PC-3 (cell line): ENCODE data around the gene ATF1. TPM values are rescaled to one million over a fixed set of nuclear protein-coding genes. Genes with fewer than 3 reads are reported as not detected.

ENCODE experiments used
- ATAC-seq: fragments of 200-7000 bp; cut with Tn5 transposase; 2 replicates; pipeline ENCODE4 v1.9.1; 2020; ENCODE audit warnings: mild to moderate bottlenecking, moderate library complexity
- BruUV-seq: library from RNA; stranded (reverse); fragments of 400-500 nt; replicated peaks from 2 replicates; lab custom pipeline; 2021; lab: Mats Ljungman, UMichigan
- CTCF ChIA-PET: fragments of 300-600 bp; sonication (Branson Sonifier 250); formaldehyde crosslinking; loops from one replicate; lab custom pipeline; 2022; ENCODE audit warnings: antibody characterized with exemption; lab: Charles Lee
- POLR2A ChIA-PET: fragments of 300-600 bp; sonication (Branson Sonifier 250); formaldehyde crosslinking; loops from one replicate; lab custom pipeline; 2022; ENCODE audit warnings: antibody characterized with exemption; ENCODE audit not compliant: unreplicated experiment; lab: Charles Lee
- DNase-seq: peaks from one replicate; pipeline ENCODE4 v3.0.0-alpha.2; 2015
- H2AFZ ChIP-seq: fragments of 300-600 bp; sonication (generic); 2 replicates; pipeline ENCODE4 v1.6.0; 2016; ENCODE audit warnings: antibody characterized with exemption, low read length
- H3F3A ChIP-seq: fragments of 300-600 bp; sonication (generic); one replicate; pipeline ENCODE4 v1.6.0; 2017; ENCODE audit warnings: antibody characterized with exemption, low read length, control low read depth, mild to moderate bottlenecking; ENCODE audit not compliant: unreplicated experiment
- H3K27ac ChIP-seq: fragments of 300-600 bp; sonication (generic); 2 replicates; pipeline ENCODE4 v1.5.1; 2016; ENCODE audit warnings: mild to moderate bottlenecking, low read length
- H3K27me3 ChIP-seq: fragments of 300-600 bp; sonication (generic); 2 replicates; pipeline ENCODE4 v1.6.1; 2016; ENCODE audit warnings: low read length, mixed read lengths
- H3K36me3 ChIP-seq: fragments of 300-600 bp; sonication (generic); 2 replicates; pipeline ENCODE4 v1.6.1; 2016; ENCODE audit warnings: low read depth, mixed run types, low read length, mixed read lengths
- H3K4me1 ChIP-seq: fragments of 300-600 bp; sonication (generic); 2 replicates; pipeline ENCODE4 v1.5.1; 2016; ENCODE audit warnings: low read length; ENCODE audit not compliant: insufficient read depth
- H3K4me2 ChIP-seq: fragments of 300-600 bp; sonication (generic); 2 replicates; pipeline ENCODE4 v1.6.0; 2016; ENCODE audit warnings: low read length
- H3K4me3 ChIP-seq: fragments of 300-600 bp; sonication (generic); 2 replicates; pipeline ENCODE4 v1.5.1; 2016; ENCODE audit warnings: mild to moderate bottlenecking, low read length, mixed read lengths
- H3K79me2 ChIP-seq: fragments of 300-600 bp; sonication (generic); 2 replicates; pipeline ENCODE4 v1.6.1; 2017; ENCODE audit warnings: low read length, mixed read lengths
- H3K9ac ChIP-seq: fragments of 300-600 bp; sonication (generic); 2 replicates; pipeline ENCODE4 v1.6.0; 2016; ENCODE audit warnings: mild to moderate bottlenecking, low read length
- H3K9me2 ChIP-seq: fragments of 300-600 bp; sonication (generic); replicated peaks from 2 replicates; pipeline ENCODE4 v1.6.1; 2016; ENCODE audit warnings: mixed run types, low read length, mixed read lengths
- H3K9me3 ChIP-seq: fragments of 300-600 bp; sonication (generic); 2 replicates; pipeline ENCODE4 v1.6.1; 2016; ENCODE audit warnings: low read length, mixed read lengths
- H4K20me1 ChIP-seq: fragments of 300-600 bp; sonication (generic); 2 replicates; pipeline ENCODE4 v1.6.1; 2016; ENCODE audit warnings: low read length, mixed read lengths
- CTCF ChIP-seq: fragments of 300-600 bp; sonication (generic); conservative IDR thresholded peaks from 2 replicates; pipeline ENCODE4 v1.5.1; 2017; ENCODE audit warnings: antibody characterized with exemption, low read depth, mild to moderate bottlenecking, low read length
- EZH2 ChIP-seq: fragments of 300-600 bp; sonication (generic); IDR thresholded peaks from one replicate; pipeline ENCODE4 v1.6.1; 2017; ENCODE audit warnings: antibody characterized with exemption, mild to moderate bottlenecking, low read length; ENCODE audit not compliant: unreplicated experiment
- EZH2phosphoT487 ChIP-seq: fragments of 300-600 bp; sonication (generic); IDR thresholded peaks from 2 replicates; pipeline ENCODE4 v1.6.1; 2018; ENCODE audit warnings: mild to moderate bottlenecking, antibody characterized with exemption, low read length, borderline replicate concordance
- intact Hi-C: fragments of 100-400 bp; cut with micrococcal nuclease; formaldehyde crosslinking; loops from 2 replicates; pipeline ENCODE4 v1.9.0; 2023
- total RNA-seq: library from RNA; depleted of rRNA; stranded (reverse); fragments of >200 nt; gene quantifications from 2 replicates; pipeline ENCODE4 v1.2.3, GENCODE V29; 2014

Gene ATF1
- total RNA-seq, 1 experiment from 2014 or later, result 67.2 TPM

- ATAC-seq (no peak), DNase-seq (no peak)
- no peak for TF ChIP-seq EZH2phosphoT487
- TF ChIP-seq CTCF, result no peak
- no peak for TF ChIP-seq EZH2
- Histone ChIP-seq H3K9ac (no peak overlapping the region), H3K4me1 (no peaks in the 10 kb centered on the region), H3K36me3 (peaks cover 8% of the 10 kb centered on the region; the same call in 1 of the 2 replicates), H3K27ac (no peak overlapping the region), H4K20me1 (no peaks in the 10 kb centered on the region), H3K4me3 (no peak overlapping the region), H3K9me2 (no peaks in the 10 kb centered on the region), H2AFZ (no peak overlapping the region), H3K4me2 (no peak overlapping the region), H3K9me3 (no peaks in the 10 kb centered on the region), H3K79me2 (no peaks in the 10 kb centered on the region), H3K27me3 (no peaks in the 10 kb centered on the region), H3F3A (no peaks in the 10 kb centered on the region)
- ChIA-PET CTCF (no interaction called here), POLR2A (no interaction called here)
- BruUV-seq, result no TSS peak
- intact Hi-C loops, result no loop called here
Measured at GRCh38 chr12:50751948-50752721, 11.8 kb upstream of the ATF1 start.

GRCh38 chr12:50753232-50753769 is 10.6 kb upstream of the ATF1 start:
- Histone ChIP-seq H4K20me1 (no peaks in the 10 kb centered on the region), H3K36me3 (no peaks in the 10 kb centered on the region), H3K79me2 (no peaks in the 10 kb centered on the region), H3F3A (no peaks in the 10 kb centered on the region), H3K27ac (no peak overlapping the region), H3K4me2 (no peak overlapping the region), H3K9ac (no peak overlapping the region), H3K9me3 (no peaks in the 10 kb centered on the region), H3K9me2 (no peaks in the 10 kb centered on the region), H3K27me3 (no peaks in the 10 kb centered on the region), H2AFZ (no peak overlapping the region), H3K4me3 (no peak overlapping the region), H3K4me1 (no peaks in the 10 kb centered on the region)
- ChIA-PET POLR2A (no interaction called here), CTCF (interaction anchor here (0.6 kb wide), 1 partner anchor 731 kb away, joined by 4 read pairs; no protein-coding TSS in a partner anchor)
- DNase-seq (no peak), ATAC-seq (no peak; the same call in 1 of the 2 replicates)
- intact Hi-C loops, result no loop called here
- TF ChIP-seq EZH2, result no peak
- no peak for TF ChIP-seq CTCF
- no peak for TF ChIP-seq EZH2phosphoT487
- BruUV-seq, result no TSS peak
